Measurements from ENCODE around the gene MFN1. TPM values are rescaled to one million over a fixed set of nuclear protein-coding genes. Genes with fewer than 3 reads are reported as not detected.

The MFN1 gene
- total RNA-seq, 1 donor: 44.7 TPM

- no peak overlapping the region for H3K4me3 ChIP-seq (ENCODE audit: low read depth, low read length)
- peak; percentile 67 for DNase-seq (ENCODE audit: low read depth)
- TF ChIP-seq CTCF (IDR thresholded peaks at IDR 0.05; ENCODE audit: insufficient read depth, low read length): peak; percentile 63
Measured at GRCh38 chr3:179421500-179421899, 74.0 kb downstream of the MFN1 start.

GRCh38 chr3:179425075-179425474 lies 77.6 kb downstream of the MFN1 start:
- DNase-seq (ENCODE audit: low read depth): no peak
- no peak overlapping the region for H3K4me3 ChIP-seq (ENCODE audit: low read depth, low read length)
- no peak for TF ChIP-seq CTCF (IDR thresholded peaks at IDR 0.05; ENCODE audit: insufficient read depth, low read length)

- DNase-seq (ENCODE audit: low read depth): no peak
- H3K4me3 ChIP-seq (ENCODE audit: low read depth, low read length): no peak overlapping the region
- no peak for TF ChIP-seq CTCF (IDR thresholded peaks at IDR 0.05; ENCODE audit: insufficient read depth, low read length)
Measured at GRCh38 chr3:179428876-179429548, 81.5 kb downstream of the MFN1 start.

GRCh38 chr3:179430277-179430870 lies 82.9 kb downstream of the MFN1 start:
- H3K4me3 ChIP-seq (ENCODE audit: low read depth, low read length): no peak overlapping the region
- no peak for TF ChIP-seq CTCF (IDR thresholded peaks at IDR 0.05; ENCODE audit: insufficient read depth, low read length)
- no peak for DNase-seq (ENCODE audit: low read depth)

- DNase-seq (ENCODE audit: low read depth): peak; percentile 28
- H3K4me3 ChIP-seq (ENCODE audit: low read depth, low read length): no peak overlapping the region
- TF ChIP-seq CTCF (IDR thresholded peaks at IDR 0.05; ENCODE audit: insufficient read depth, low read length): no peak
Measured at GRCh38 chr3:179432021-179432420, 84.5 kb downstream of the MFN1 start.

- DNase-seq (ENCODE audit: low read depth): no peak
- TF ChIP-seq CTCF (IDR thresholded peaks at IDR 0.05; ENCODE audit: insufficient read depth, low read length): no peak
- H3K4me3 ChIP-seq (ENCODE audit: low read depth, low read length): no peak overlapping the region
Measured at GRCh38 chr3:179432451-179432850, 84.9 kb downstream of the MFN1 start.
